GM21737 (cell line): Measurements from ENCODE around the gene FBXL13.
"Not testable (repeated sequence)": the region's sequence is repeated elsewhere in the genome, so short reads cannot be mapped to it uniquely, and the experiment has no call there.

Experiments used
- ATAC-seq: cut with Tn5 transposase; IDR thresholded peaks from one replicate; pipeline ENCODE4 v1.9.1; 2021; ENCODE audit warnings: mild to moderate bottlenecking, moderate library complexity; ENCODE audit not compliant: unreplicated experiment

The FBXL13 gene

GRCh38 chr7:102988088-102988487 lies 86.5 kb downstream of the FBXL13 start:
- ATAC-seq, result no peak

- ATAC-seq, result no peak
These were observed 89.3 kb downstream of the FBXL13 start for GRCh38 chr7:102985176-102985783.

GRCh38 chr7:102983602-102984001 lies 91.0 kb downstream of the FBXL13 start:
- ATAC-seq, result no peak

- ATAC-seq, result no peak
These were observed 92.4 kb downstream of the FBXL13 start for GRCh38 chr7:102982235-102982634.

GRCh38 chr7:102981451-102981850 lies 93.1 kb downstream of the FBXL13 start:
- ATAC-seq, result no peak

GRCh38 chr7:102979670-102980069 lies 94.9 kb downstream of the FBXL13 start:
- ATAC-seq, result no peak

- ATAC-seq, result no peak
These were observed 96.3 kb downstream of the FBXL13 start for GRCh38 chr7:102978284-102978683.

- ATAC-seq, result not testable (repeated sequence)
These were observed 97.0 kb downstream of the FBXL13 start for GRCh38 chr7:102977586-102977985.

GRCh38 chr7:102976493-102976892 lies 98.1 kb downstream of the FBXL13 start:
- no peak for ATAC-seq

- ATAC-seq, result no peak
These were observed 98.7 kb downstream of the FBXL13 start for GRCh38 chr7:102975854-102976253.

- no peak for ATAC-seq
These were observed 100.0 kb downstream of the FBXL13 start for GRCh38 chr7:102974366-102975236.

GRCh38 chr7:102973096-102973802 lies 101.3 kb downstream of the FBXL13 start:
- no peak for ATAC-seq

- no peak for ATAC-seq
These were observed 106.8 kb downstream of the FBXL13 start for GRCh38 chr7:102967798-102968197.

GRCh38 chr7:102966465-102966864 lies 108.1 kb downstream of the FBXL13 start:
- no peak for ATAC-seq

GRCh38 chr7:102961993-102962392 lies 112.6 kb downstream of the FBXL13 start:
- ATAC-seq, result not testable (repeated sequence)

GRCh38 chr7:102958004-102958403 lies 116.6 kb downstream of the FBXL13 start:
- ATAC-seq, result not testable (repeated sequence)

- not testable (repeated sequence) for ATAC-seq
These were observed 120.2 kb downstream of the FBXL13 start for GRCh38 chr7:102954359-102954758.

- ATAC-seq, result no peak
These were observed 121.2 kb downstream of the FBXL13 start for GRCh38 chr7:102953406-102953805.

GRCh38 chr7:102951839-102952238 lies 122.8 kb downstream of the FBXL13 start:
- ATAC-seq, result no peak

GRCh38 chr7:102944241-102944640 lies 130.4 kb downstream of the FBXL13 start:
- no peak for ATAC-seq

GRCh38 chr7:102943423-102944169 lies 131.0 kb downstream of the FBXL13 start:
- ATAC-seq, result no peak
